ACHN (cell line): ENCODE results near the gene CTBP2.

Experiments used
- DNase-seq: peaks from one replicate; pipeline ENCODE4 v3.0.0-alpha.2; 2015
- in situ Hi-C: cut with HindIII; loops from 2 replicates; pipeline ENCODE4 v1.10.0; 2017; ENCODE audit warnings: low sequenced_read_pairs, low pct_ligation_motif_present, low pct_unique_long_range_greater_than_20kb

Gene CTBP2

DNA sequence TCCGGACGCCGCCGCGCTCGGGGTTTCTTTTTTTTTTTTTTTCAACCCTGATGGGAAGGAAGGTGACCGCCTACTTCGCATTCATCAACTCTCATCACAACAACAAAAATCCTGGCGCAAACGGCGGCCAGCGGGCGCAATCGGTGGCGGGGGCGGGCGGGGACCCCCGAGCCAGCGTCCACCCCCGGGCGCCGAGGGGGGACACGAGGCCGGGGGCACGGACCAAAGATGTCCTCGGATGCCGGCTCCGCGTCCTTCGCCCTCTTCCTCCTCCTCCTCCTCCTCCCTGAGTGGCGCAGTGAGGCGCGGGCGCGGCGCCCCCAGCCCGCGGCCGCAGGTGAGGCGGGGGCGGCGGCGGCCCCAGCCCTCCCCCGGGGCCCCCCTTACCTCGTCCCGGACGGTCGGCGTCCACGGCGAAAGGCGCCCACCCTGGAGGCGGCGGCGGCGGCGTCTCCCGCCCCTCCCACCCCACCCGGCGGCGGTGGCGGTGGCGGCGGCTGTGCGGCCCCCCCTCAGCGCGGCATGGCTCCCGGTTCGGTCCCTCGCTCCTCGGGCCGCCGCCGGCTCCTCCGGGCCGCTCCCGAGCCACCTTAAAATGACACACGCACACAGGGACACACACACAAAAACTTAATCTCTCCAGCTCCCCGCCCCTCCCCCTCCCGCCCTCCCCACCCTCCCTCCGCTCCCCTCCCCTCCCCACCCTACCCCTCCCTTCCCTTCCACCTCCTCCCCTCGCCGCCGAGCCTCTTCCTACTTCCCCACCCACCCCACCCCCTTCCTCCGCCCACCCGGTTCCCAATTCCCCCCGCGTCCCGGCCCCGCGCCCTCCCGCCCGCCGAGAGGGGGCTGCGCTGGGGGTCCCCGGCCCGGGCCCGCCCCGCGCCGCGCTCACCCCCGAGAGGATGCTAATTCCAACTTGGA is at the start of gene CTBP2:
TSS of gene CTBP2 (minus strand) at position 632 of the 924 bp plus-strand sequence.
- in situ Hi-C loops, result no loop called here
- peak; percentile 57 for DNase-seq

DNA sequence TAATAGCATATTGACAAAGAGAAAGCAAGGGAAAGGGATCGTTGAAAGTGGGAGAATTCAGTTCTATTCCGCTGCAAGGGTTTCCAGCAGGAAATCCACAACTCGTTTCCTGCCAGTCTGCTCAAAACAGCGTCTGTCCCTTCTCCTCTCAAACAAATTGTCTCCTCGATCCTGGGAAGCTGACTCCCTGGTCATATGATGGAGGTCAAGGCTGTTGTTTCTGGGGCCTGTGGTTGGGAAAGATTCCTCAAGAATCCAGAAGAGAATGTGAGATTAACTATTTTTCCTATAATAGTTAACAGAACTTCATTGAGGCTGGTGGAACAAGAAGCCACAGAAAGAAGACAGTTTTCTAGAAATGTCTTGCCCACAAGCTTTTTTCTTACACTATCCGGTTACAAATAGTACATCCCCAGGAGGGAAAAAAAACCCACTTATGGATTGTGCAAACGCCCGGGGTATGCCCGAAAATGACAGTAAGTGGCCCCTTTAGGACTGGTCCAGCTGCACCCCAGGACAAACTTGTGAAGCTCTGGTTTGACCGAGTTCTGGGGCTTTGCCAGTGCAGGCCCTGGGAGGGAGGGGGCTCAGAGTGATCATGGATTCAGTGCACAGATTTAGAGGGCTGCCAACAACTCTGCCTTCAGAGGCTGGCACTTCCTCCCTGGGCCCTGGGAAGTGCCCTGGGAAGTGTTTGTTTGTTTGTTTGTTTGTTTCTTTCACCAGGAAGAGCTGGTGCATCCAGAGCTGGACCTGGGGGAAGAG is 49.4 kb upstream of the CTBP2 start:
- in situ Hi-C loops, result no loop called here
- peak; percentile 65 for DNase-seq

DNA sequence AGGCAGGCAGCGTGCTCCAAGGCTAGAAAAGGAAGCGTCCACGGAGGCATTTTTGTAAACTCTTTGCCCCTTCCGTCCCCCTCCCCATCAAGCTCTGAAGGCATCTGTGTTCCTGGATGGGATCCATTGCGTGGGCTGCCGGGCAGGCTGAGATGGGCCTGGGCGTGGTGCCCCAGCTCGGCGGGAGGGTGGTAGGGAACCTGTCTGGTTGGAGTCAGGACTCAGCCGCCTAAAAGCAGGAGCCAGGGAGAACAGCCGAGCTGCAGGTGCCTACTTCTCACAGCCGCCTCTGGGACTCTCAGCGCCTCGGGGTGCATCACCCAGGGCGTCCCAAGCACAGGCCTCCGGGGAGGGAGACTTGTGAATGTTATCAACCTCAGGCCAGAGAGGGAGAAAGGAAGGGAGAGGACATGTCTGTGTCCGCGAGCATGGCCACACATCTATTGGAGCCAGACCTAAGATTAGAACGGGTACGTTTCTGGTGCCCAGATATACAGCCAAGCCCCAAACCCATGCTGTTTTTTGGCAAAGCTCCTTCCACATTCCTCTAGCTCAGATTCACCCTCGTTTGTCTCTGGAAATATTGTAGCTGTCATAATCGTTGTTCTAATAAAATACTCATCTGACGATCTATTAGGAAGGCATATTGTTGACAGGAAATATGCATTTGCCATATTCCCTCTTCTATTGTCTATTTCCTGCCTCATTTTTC is 48.6 kb upstream of the CTBP2 start:
- in situ Hi-C loops, result no loop called here
- DNase-seq, result no peak

DNA sequence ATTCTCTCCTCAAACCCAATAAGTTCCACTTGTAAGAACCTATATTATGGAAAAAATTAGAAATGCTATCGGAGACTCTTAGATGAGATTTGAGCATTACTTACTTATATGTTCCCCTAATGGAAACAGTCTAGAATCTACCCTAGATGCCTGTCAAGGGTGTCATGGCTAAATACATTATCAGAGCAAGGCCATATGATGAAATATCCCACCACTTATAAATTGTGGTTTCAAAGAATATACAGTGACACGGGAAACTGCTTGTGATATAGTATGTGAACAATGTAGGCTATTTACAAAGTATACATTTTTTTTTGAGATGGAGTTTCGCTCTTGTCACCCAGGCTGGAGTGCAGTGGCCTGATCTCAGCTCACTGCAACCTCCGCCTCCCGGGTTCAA is 46.3 kb upstream of the CTBP2 start:
- DNase-seq, result no peak

GRCh38 chr10:125205431-125205830 is 45.1 kb upstream of the CTBP2 start:
- DNase-seq, result no peak
- in situ Hi-C loops, result no loop called here

More for the DNA sequence above, 46.3 kb upstream of the CTBP2 start:
- in situ Hi-C loops, result no loop called here

DNA sequence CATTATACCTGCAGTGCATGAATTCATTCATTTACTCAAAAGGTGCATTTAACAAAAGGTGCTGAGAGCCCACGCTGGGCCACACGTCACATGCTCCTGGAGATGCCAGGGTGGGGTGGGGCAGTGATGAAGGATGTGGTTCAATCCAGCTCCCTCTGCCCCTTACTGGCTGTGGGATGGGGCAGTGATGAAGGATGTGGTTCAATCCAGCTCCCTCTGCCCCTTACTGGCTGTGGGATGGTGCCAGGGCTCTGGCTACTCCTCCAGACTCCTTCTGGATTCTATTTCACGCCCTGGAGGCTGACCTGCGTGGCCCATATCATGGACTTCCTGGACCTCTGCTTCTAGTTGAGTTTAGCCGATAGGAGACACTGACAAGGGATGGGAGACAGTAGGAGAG is 44.0 kb upstream of the CTBP2 start:
- in situ Hi-C loops, result no loop called here
- DNase-seq, result no peak

DNA sequence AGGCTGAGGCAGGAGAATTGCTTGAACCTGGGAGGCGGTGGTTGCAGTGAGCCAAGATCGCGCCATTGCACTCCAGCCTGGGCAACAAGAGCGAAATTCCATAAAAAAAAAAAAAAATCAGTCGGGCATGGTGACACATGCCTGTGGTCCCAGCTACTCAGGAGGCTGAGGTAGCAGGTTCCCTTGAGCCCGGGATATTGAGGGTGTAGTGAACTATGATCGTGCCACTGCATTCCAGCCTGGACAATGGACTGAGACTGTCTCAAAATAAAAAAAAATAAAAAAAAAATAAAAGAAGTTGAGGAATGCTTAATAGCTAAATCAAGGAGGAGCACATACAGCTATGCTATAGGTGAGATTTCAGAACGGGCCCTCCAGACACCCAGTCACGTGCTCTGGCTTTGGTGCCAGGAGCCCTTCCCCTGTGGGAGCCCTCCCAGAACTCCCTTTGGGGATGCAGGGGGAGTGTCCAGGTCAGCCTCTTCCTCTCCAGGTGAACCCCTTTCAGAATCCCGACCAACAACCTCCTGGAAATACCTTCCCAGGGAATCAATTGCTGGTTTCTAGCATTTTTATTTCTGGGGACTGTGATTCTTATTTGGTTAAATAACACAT is 42.9 kb upstream of the CTBP2 start:
- DNase-seq, result no peak
- in situ Hi-C loops, result no loop called here

GRCh38 chr10:125201791-125202622 is 41.6 kb upstream of the CTBP2 start:
- in situ Hi-C loops, result no loop called here
- no peak for DNase-seq

DNA sequence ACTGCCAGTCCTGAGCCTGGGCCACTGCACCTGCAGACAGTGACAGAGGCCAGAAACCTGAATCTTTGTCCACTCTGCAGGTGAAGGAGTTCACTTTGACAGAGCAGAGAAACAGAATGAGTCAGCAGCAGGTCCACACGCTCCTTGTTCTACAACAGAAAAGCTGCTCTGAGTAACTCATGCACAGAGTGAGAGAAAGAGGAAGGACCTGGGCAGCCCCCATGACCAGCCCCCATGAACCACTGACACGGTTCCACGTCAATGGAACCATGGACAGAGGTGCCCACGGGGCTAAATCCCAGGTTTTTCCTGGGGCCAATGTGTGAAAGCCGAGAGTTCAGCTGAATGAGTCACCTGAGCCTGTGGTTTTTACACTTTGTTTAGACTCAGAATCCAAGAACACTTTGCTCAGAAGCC is 40.8 kb upstream of the CTBP2 start:
- peak; percentile 73 for DNase-seq
- in situ Hi-C loops, result no loop called here

GRCh38 chr10:125200396-125200795 is 40.0 kb upstream of the CTBP2 start:
- in situ Hi-C loops, result no loop called here
- DNase-seq, result no peak

DNA sequence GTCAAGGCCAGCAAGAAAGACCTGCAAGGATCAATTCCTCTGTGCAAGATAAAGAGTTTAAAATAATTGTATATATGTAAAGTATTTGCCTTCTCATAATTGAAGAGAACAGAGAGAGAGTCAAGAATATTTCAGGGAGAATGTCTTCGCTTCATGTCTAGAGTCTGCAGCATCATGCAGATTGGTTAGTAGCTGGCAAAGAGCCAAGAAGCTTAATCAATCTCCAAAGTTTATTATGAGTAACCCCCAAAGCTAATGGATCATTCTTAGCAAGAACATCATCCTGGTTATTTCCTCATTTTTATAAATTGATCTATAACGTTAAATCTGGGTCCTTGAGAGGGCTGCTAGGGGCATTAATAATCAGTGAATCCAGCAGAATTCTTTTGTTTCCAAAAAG is 38.9 kb upstream of the CTBP2 start:
- in situ Hi-C loops, result no loop called here
- no peak for DNase-seq

DNA sequence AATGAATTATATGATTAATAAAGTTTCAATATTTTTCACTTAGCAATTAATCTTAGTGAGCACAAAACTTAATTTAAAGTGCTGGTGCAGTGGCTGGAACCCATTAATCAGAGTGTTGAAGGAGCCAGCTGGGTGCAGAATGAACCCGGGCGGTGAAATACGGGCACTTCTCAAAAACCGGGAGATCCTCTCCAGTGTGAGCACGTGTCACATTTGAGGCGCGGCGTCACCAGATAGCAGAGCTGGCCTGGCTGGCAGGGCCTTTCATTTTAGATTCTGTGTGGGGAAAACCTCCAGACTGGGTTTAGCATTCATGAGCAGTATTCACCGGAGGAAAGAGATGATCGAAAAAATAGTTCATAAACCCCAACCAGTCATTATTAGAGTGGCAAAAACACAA is 34.5 kb upstream of the CTBP2 start:
- no peak for DNase-seq
- in situ Hi-C loops, result no loop called here

- in situ Hi-C loops, result no loop called here
- no peak for DNase-seq
Measured at GRCh38 chr10:125193306-125193877, 33.0 kb upstream of the CTBP2 start.

- DNase-seq, result no peak
- in situ Hi-C loops, result no loop called here
Measured at GRCh38 chr10:125192620-125193019, 32.3 kb upstream of the CTBP2 start.

- no peak for DNase-seq
- in situ Hi-C loops, result no loop called here
Measured at GRCh38 chr10:125192005-125192404, 31.6 kb upstream of the CTBP2 start.

DNA sequence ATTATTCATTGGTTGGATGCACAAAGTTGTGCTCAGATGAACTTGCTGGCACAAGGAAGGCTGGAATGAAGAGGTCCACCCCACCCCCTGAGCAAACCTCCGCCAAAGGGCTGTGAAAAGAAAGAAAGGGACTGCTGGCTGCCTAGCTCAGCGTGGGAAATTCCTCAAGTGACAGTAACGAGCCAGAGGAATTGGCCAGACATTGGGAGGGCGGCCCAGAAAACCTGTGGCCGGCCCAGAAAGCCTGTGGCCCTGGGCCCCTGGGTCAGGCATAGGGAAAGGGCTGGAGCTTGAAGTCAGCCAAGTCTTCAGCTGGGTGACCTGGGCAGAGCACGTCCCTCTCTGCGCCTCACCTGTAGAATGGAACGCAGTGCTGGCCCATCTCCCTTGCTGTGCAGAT is 30.6 kb upstream of the CTBP2 start:
- DNase-seq, result no peak
- in situ Hi-C loops, result no loop called here

DNA sequence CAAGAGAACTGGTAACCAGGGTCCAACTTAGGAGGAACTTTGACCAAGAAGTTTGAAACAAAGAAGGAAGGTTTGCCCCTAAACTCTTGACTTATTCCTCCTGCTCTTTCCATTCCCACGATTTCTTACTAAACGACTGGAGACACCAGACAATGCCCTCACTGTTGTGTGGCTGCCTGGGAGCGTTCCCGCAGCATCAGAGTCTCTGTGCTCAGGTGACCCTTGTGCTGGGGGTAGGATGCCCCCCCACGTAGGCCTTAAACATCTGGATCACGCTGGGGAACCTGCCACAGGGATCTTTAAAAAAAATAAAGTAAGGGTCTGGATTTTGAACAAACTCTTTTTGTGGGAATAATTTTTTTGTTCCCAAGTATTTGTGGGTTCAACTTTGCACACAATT is 30.1 kb upstream of the CTBP2 start:
- no peak for DNase-seq
- in situ Hi-C loops, result no loop called here

- DNase-seq, result no peak
- in situ Hi-C loops, result no loop called here
Measured at GRCh38 chr10:125189162-125189561, 28.8 kb upstream of the CTBP2 start.
